ENCODE measurements around the gene RFTN1. TPM values are rescaled to one million over a fixed set of nuclear protein-coding genes. Genes with fewer than 3 reads are reported as not detected.

Gene RFTN1
- total RNA-seq, 1 experiment from 2014 or later: 2.2 TPM

- H3K18ac ChIP-seq (ENCODE audit: insufficient read length, low read depth, low read length): no peak overlapping the region
- H3K27me3 Mint-ChIP-seq (ENCODE audit: low read depth): peaks cover 2% of the 10 kb centered on the region; the same call in 1 of the 2 replicates
- no peaks in the 10 kb centered on the region; a peak in 1 of 5 replicates for H3K9me3 Mint-ChIP-seq
- H3K79me1 ChIP-seq (ENCODE audit: insufficient read depth, low read depth, low read length, poor library complexity, severe bottlenecking): no peaks in the 10 kb centered on the region
- no peak overlapping the region for H3K14ac ChIP-seq (ENCODE audit: insufficient read depth, low read length)
- H3T11ph ChIP-seq (ENCODE audit: low read length): no peak overlapping the region
- no peak overlapping the region for H3K56ac ChIP-seq (ENCODE audit: insufficient read length, low read depth, low read length)
- H3K4ac ChIP-seq (ENCODE audit: low read depth, low read length): no peak overlapping the region
- no peak overlapping the region for H3K23ac ChIP-seq (ENCODE audit: insufficient read length, low read depth, low read length)
- H3K27me3 ChIP-seq (ENCODE audit: insufficient read depth, low read length): no peaks in the 10 kb centered on the region
- no peak overlapping the region for H4K5ac ChIP-seq (ENCODE audit: insufficient read length, low read depth, low read length)
- H3K23me2 ChIP-seq (ENCODE audit: insufficient read length, low read depth, low read length, poor library complexity, severe bottlenecking): no peaks in the 10 kb centered on the region
- no peaks in the 10 kb centered on the region for H3K9me3 ChIP-seq (ENCODE audit: control insufficient read depth, low read depth, low read length)
- H3K36me3 Mint-ChIP-seq (ENCODE audit: insufficient read depth in 1 of 3, low read depth in 3 of 3): no peaks in the 10 kb centered on the region
- H3K4me2 ChIP-seq (ENCODE audit: insufficient read depth, insufficient read length, low read length): no peak overlapping the region
- H2BK120ac ChIP-seq (ENCODE audit: low read depth, low read length, poor library complexity, severe bottlenecking): no peak overlapping the region
- H4K20me1 ChIP-seq (ENCODE audit: control insufficient read depth, insufficient read depth, insufficient read length): no peaks in the 10 kb centered on the region
- no peak overlapping the region for H3K27ac ChIP-seq (ENCODE audit: insufficient read length, low read depth, low read length)
- H4K91ac ChIP-seq (ENCODE audit: insufficient read length, low read depth, low read length): no peak overlapping the region
- WGBS (ENCODE audit: extremely low coverage, insufficient read length, low lambda C conversion rate): no CpG with 5 or more reads among the region's 4 CpGs
- H3K9ac ChIP-seq (ENCODE audit: extremely low read depth, insufficient read length, low read length): no peak overlapping the region
- TF ChIP-seq CTCF (conservative IDR thresholded peaks at IDR 0.05): no peak
- H2AK5ac ChIP-seq (ENCODE audit: insufficient read length, low read length): no peak overlapping the region
- no peak overlapping the region for H3K4me3 Mint-ChIP-seq
- H2BK5ac ChIP-seq (ENCODE audit: insufficient read length, low read length): no peak overlapping the region
- H3K79me2 ChIP-seq (ENCODE audit: insufficient read depth, low read length): no peaks in the 10 kb centered on the region
- peak overlapping the region in 1 of 3 experiments; percentile 78; a peak in 1 of 7 replicates for H3K27ac Mint-ChIP-seq
- H2BK15ac ChIP-seq (ENCODE audit: low read depth, low read length): no peak overlapping the region
- H2BK20ac ChIP-seq (ENCODE audit: low read depth, low read length, poor library complexity, severe bottlenecking): no peak overlapping the region
- H2BK12ac ChIP-seq (ENCODE audit: insufficient read length, low read depth, low read length): no peak overlapping the region
- no peak overlapping the region for H2AFZ ChIP-seq (ENCODE audit: low read length)
- no peaks in the 10 kb centered on the region for H3K4me1 ChIP-seq (ENCODE audit: insufficient read depth, low read length)
- no peak for DNase-seq
- peaks cover 5 to 7% of the 10 kb centered on the region in 2 experiments for H3K4me1 Mint-ChIP-seq
- H4K8ac ChIP-seq (replicated peaks; ENCODE audit: insufficient read length, low read depth, low read length): no peak overlapping the region
These were observed 154.2 kb downstream of the RFTN1 start for GRCh38 chr3:16359331-16359730.
